MM.1S (cell line): Measurements from ENCODE around the gene FIGNL1.

Experiments used
- EZH2 ChIP-seq: fragments of 300-600 bp; sonication (generic); optimal IDR thresholded peaks from 2 replicates; pipeline ENCODE3; 2017; ENCODE audit warnings: low read depth, mild to moderate bottlenecking, antibody characterized with exemption, low read length, mixed read lengths
- TF ChIP-seq, protein P1 (sequence below): fragments of 300-600 bp; sonication (generic); IDR thresholded peaks from 2 replicates; pipeline ENCODE4 v1.5.1; 2016; ENCODE audit warnings: antibody characterized with exemption, low read length, mixed read lengths

DNA sequence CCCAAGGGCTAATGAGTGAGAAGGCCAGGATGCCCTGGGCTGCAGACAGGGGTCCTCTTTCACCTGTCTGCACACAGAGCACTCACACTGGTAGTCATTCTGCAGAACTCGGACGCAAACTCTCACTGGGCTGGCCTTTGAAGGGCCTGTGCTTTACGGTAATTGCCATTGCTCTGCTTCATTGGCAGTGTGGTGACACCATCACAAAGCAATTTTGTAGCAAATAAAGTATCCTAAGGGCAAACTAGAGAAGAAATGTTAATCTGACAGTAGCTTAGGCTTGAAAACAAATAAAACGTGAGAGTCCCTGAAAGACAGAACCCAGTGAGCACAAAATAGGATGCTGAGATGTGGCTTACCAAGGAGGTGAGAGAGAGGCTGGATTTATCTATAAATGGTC is 30.6 kb upstream of the FIGNL1 start:
- TF ChIP-seq, protein P1, sequence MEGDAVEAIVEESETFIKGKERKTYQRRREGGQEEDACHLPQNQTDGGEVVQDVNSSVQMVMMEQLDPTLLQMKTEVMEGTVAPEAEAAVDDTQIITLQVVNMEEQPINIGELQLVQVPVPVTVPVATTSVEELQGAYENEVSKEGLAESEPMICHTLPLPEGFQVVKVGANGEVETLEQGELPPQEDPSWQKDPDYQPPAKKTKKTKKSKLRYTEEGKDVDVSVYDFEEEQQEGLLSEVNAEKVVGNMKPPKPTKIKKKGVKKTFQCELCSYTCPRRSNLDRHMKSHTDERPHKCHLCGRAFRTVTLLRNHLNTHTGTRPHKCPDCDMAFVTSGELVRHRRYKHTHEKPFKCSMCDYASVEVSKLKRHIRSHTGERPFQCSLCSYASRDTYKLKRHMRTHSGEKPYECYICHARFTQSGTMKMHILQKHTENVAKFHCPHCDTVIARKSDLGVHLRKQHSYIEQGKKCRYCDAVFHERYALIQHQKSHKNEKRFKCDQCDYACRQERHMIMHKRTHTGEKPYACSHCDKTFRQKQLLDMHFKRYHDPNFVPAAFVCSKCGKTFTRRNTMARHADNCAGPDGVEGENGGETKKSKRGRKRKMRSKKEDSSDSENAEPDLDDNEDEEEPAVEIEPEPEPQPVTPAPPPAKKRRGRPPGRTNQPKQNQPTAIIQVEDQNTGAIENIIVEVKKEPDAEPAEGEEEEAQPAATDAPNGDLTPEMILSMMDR = no peak
- TF ChIP-seq EZH2 = no peak
